Measurements from ENCODE around the gene AKAP6.

The AKAP6 gene

DNA sequence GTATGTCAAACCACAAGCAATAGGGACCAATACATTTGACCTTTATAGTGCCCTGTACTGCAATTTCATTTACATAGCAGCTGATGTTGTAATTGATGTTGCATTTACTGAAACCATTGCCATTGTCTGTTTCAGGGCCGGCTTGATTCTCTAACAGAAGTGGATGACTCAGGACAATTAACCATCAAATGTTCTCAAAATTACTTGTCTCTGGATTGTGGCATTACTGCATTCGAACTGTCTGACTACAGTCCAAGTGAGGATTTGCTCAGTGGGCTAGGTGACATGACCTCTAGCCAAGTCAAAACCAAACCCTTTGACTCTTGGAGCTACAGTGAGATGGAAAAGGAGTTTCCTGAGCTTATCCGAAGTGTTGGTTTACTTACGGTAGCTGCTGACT is 216.0 kb downstream of the AKAP6 start:
- TF ChIP-seq, protein P1, sequence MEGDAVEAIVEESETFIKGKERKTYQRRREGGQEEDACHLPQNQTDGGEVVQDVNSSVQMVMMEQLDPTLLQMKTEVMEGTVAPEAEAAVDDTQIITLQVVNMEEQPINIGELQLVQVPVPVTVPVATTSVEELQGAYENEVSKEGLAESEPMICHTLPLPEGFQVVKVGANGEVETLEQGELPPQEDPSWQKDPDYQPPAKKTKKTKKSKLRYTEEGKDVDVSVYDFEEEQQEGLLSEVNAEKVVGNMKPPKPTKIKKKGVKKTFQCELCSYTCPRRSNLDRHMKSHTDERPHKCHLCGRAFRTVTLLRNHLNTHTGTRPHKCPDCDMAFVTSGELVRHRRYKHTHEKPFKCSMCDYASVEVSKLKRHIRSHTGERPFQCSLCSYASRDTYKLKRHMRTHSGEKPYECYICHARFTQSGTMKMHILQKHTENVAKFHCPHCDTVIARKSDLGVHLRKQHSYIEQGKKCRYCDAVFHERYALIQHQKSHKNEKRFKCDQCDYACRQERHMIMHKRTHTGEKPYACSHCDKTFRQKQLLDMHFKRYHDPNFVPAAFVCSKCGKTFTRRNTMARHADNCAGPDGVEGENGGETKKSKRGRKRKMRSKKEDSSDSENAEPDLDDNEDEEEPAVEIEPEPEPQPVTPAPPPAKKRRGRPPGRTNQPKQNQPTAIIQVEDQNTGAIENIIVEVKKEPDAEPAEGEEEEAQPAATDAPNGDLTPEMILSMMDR (IDR thresholded peaks at IDR 0.05; ENCODE audit: insufficient read depth, missing control alignments), result no peak
- FAIRE-seq (no peak), DNase-seq (ENCODE audit: insufficient read length, low spot score) (no peak)

DNA sequence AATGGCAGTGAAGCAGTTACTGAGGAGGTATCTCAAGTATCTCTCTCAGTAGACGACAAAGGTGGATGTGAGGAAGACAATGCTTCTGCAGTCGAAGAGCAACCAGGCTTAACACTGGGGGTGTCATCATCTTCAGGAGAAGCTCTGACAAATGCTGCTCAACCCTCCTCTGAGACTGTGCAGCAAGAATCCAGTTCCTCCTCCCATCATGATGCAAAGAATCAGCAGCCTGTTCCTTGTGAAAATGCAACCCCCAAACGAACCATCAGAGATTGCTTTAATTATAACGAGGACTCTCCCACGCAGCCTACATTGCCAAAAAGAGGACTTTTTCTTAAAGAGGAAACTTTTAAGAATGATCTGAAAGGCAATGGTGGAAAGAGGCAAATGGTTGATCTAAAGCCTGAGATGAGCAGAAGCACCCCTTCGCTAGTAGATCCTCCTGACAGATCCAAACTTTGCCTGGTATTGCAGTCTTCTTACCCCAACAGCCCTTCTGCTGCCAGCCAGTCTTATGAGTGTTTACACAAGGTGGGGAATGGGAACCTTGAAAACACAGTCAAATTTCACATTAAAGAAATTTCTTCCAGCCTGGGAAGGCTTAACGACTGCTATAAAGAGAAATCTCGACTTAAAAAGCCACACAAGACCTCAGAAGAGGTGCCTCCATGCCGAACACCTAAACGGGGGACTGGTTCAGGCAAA is 216.6 kb downstream of the AKAP6 start:
- TF ChIP-seq, protein P1 (IDR thresholded peaks at IDR 0.05; ENCODE audit: insufficient read depth, missing control alignments), result no peak
- no peak for FAIRE-seq
- DNase-seq (ENCODE audit: insufficient read length, low spot score), result no peak

DNA sequence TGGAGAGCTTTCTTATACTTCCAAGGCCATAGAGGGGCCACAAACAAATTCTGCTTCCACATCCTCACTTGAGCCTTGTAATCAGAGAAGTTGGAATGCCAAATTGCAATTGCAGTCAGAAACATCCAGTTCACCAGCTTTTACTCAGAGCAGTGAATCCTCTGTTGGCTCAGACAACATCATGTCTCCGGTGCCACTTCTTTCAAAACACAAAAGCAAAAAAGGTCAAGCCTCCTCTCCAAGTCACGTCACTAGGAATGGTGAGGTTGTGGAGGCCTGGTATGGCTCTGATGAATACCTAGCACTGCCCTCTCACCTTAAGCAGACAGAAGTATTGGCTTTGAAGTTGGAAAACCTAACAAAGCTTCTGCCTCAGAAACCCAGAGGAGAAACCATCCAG is 217.1 kb downstream of the AKAP6 start:
- no peak for FAIRE-seq
- no peak for DNase-seq (ENCODE audit: insufficient read length, low spot score)
- TF ChIP-seq, protein P1 (IDR thresholded peaks at IDR 0.05; ENCODE audit: insufficient read depth, missing control alignments), result no peak

DNA sequence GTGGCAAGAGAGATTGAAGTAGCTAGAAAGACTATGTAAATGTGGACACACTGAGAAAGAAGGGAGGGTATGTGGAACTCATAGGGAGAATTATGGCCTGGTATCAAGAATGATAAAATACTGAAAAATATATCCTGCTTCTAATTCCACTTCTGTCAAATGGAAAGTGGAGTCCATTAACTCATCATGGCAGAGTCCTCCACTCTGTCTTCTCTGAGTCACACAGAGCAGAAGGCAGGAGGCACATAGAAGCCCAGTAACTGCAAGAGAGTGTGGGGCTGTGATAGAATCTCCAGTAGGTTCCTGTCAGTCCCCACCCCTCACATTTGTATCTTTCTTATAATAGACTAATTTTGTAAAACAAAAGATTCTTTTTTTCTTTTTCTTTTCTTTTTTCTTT is 223.7 kb downstream of the AKAP6 start:
- TF ChIP-seq, protein P1 (IDR thresholded peaks at IDR 0.05; ENCODE audit: insufficient read depth, missing control alignments), result no peak
- DNase-seq (ENCODE audit: insufficient read length, low spot score), result no peak
- no peak for FAIRE-seq

DNA sequence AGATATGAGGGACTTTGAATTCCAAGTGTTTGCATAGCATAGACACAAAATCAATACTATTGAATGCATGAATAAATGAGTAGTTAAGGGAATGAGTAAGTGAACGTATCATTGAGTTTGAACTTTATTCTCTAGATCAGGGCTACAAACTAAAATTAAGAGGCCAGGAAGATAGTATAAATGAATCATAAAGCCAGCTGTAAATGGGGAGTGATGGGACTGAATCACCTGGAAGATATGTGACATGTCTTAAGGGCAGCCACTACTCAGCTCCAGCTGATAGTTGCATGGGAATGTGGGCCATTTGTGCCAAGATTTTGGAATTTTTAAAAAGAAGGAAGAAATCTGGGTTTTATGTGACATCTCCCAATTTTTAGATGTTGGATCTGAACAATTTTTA is 229.9 kb downstream of the AKAP6 start:
- DNase-seq (ENCODE audit: insufficient read length, low spot score) (no peak), FAIRE-seq (peak; percentile 75)
- TF ChIP-seq, protein P1 (IDR thresholded peaks at IDR 0.05; ENCODE audit: insufficient read depth, missing control alignments), result no peak

DNA sequence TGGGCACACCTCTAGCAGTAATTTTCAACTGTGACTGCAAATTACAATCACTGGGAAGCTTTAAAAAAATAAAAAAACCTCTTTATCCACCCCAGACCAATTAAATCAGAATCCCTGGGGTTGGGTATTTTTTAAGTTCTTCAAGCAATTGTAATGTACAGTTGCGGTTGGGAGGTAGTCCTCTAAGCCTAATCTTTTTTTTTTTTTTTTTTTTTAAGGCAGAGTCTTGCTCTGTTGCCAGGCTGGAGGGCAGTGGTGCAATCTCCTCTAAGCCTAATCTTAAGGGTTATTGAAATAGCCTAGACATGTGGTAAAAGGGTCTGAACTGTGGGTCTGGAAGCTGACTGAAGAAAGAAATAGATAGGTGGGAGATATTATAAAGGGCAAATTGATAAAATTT is 230.5 kb downstream of the AKAP6 start:
- FAIRE-seq, result peak; percentile 35
- TF ChIP-seq, protein P1 (IDR thresholded peaks at IDR 0.05; ENCODE audit: insufficient read depth, missing control alignments), result no peak

DNA sequence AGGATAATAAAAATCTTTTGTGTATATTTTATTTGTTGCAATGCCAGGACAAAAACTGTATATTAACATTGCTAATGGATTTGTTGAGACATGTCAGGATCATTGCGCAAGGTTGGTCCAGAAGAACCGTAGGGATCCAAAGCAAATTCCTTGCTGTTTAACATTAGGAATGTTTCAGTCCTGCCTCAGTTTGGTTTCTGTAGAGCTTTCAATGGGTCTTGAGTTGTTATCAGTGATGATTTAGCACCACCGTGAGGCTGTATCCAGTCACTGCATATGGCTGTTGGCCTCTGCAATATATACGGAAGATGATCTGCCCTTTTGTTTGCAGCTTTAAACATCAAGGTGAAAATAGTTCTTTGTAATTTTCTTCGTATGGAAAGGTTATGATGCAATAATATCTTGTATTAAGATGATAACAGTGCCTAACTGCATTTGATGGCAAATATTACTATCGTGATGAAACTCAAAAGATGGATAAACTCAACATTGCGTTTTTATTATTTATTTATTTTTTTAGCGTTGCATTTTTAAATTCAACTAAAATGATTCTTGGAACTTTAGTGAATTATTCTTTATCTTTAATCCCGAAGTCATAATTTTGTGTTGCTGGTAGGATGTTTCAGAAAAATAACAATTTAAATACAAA is 231.2 kb downstream of the AKAP6 start:
- no peak for DNase-seq (ENCODE audit: insufficient read length, low spot score)
- TF ChIP-seq, protein P1 (IDR thresholded peaks at IDR 0.05; ENCODE audit: insufficient read depth, missing control alignments), result peak; percentile 97
- peak; percentile 60 for FAIRE-seq

More for the DNA sequence above, 230.5 kb downstream of the AKAP6 start:
- no peak for DNase-seq (ENCODE audit: insufficient read length, low spot score)

All from D721Med (cell line).